Caco-2 (cell line): ENCODE results near the gene RBM22. TPM values are rescaled to one million over a fixed set of nuclear protein-coding genes. Genes with fewer than 3 reads are reported as not detected.

Source experiments
- BruUV-seq: library from RNA; stranded (reverse); fragments of 400-500 nt; replicated peaks from 2 replicates; lab custom pipeline; 2021; lab: Mats Ljungman, UMichigan
- CTCF ChIA-PET: fragments of 300-600 bp; sonication (Branson Sonifier 250); formaldehyde crosslinking; loops from one replicate; lab custom pipeline; 2022; ENCODE audit warnings: antibody characterized with exemption; lab: Charles Lee
- POLR2A ChIA-PET: fragments of 300-600 bp; sonication (Branson Sonifier 250); formaldehyde crosslinking; loops from one replicate; lab custom pipeline; 2022; ENCODE audit warnings: antibody characterized with exemption; lab: Charles Lee
- DNase-seq, 2 experiments: peaks; one replicate each; pipeline versions ENCODE4 v3.0.0 to v3.0.0-alpha.2; 2020 to 2022
- H3K27me3 ChIP-seq: replicated peaks from 2 replicates; pipeline ENCODE4 v1.6.0; 2011; ENCODE audit warnings: low read length; ENCODE audit not compliant: control insufficient read depth, insufficient read depth
- H3K36me3 ChIP-seq: 2 replicates; pipeline ENCODE4 v1.5.1; 2011; ENCODE audit warnings: low read length; ENCODE audit not compliant: control insufficient read depth, insufficient read depth
- H3K4me1 ChIP-seq: fragments of 250-450 bp; sonication (Bioruptor Pico); 2 replicates; pipeline ENCODE4 v1.5.1; 2020; ENCODE audit warnings: mild to moderate bottlenecking
- H3K4me3 ChIP-seq: 2 replicates; pipeline ENCODE4 v1.5.1; 2011; ENCODE audit warnings: low read depth, mild to moderate bottlenecking, control low read depth, low read length
- H3K9me3 ChIP-seq: fragments of 250-450 bp; sonication (Bioruptor Pico); 2 replicates; pipeline ENCODE4 v1.5.1; 2020; ENCODE audit warnings: mild to moderate bottlenecking, moderate library complexity
- H3K27ac Mint-ChIP-seq: one replicate; pipeline ENCODE4 v1.8.0; 2022; ENCODE audit warnings: mixed read lengths; ENCODE audit not compliant: unreplicated experiment
- H3K27me3 Mint-ChIP-seq: one replicate; pipeline ENCODE4 v1.8.0; 2022; ENCODE audit warnings: mixed read lengths; ENCODE audit not compliant: insufficient read depth, unreplicated experiment
- H3K36me3 Mint-ChIP-seq: one replicate; pipeline ENCODE4 v1.8.0; 2022; ENCODE audit warnings: mild to moderate bottlenecking, mixed read lengths; ENCODE audit not compliant: insufficient read depth, unreplicated experiment
- H3K4me1 Mint-ChIP-seq: one replicate; pipeline ENCODE4 v1.8.0; 2022; ENCODE audit warnings: low read depth, mixed read lengths; ENCODE audit not compliant: unreplicated experiment
- H3K4me3 Mint-ChIP-seq: one replicate; pipeline ENCODE4 v1.8.0; 2022; ENCODE audit warnings: mild to moderate bottlenecking, moderate library complexity, mixed read lengths; ENCODE audit not compliant: unreplicated experiment
- H3K9me3 Mint-ChIP-seq: one replicate; pipeline ENCODE4 v1.8.0; 2022; ENCODE audit warnings: mixed read lengths; ENCODE audit not compliant: unreplicated experiment
- intact Hi-C: fragments of 100-400 bp; cut with micrococcal nuclease; formaldehyde crosslinking; loops from one replicate; pipeline ENCODE4 v1.10.0; 2022; ENCODE audit not compliant: unreplicated experiment
- total RNA-seq: library from RNA; stranded (reverse); gene quantifications from 2 replicates; pipeline ENCODE4 v1.2.3, GENCODE V29; 2022
- TF ChIP-seq, protein P1 (sequence below), 2 experiments: fragments of 200-600 bp in 1 of 2; IDR thresholded peaks; 1 replicate in 1 of 2; 2 replicates in 1 of 2; pipeline versions ENCODE4 v1.5.1 to v1.8.0; 2011 to 2022; ENCODE audit warnings: antibody characterized with exemption in 1 of 2, control low read depth in 1 of 2, inconsistent platforms in 1 of 2, low read depth in 1 of 2, low read length in 1 of 2, mild to moderate bottlenecking in 1 of 2, moderate library complexity in 1 of 2; ENCODE audit not compliant: insufficient read depth in 1 of 2, severe bottlenecking in 1 of 2, unreplicated experiment in 1 of 2

RBM22 gene
- total RNA-seq, 1 experiment from 2014 or later = 55.3 TPM

GRCh38 chr5:150731669-150732242, 30.9 kb upstream of the RBM22 start:
- no peak overlapping the region for H3K27ac Mint-ChIP-seq
- no peaks in the 10 kb centered on the region for H3K4me1 ChIP-seq
- peaks cover 1% of the 10 kb centered on the region for H3K36me3 ChIP-seq
- BruUV-seq = no TSS peak
- no peaks in the 10 kb centered on the region for H3K27me3 ChIP-seq
- no peak overlapping the region for H3K4me3 ChIP-seq
- no peaks in the 10 kb centered on the region for H3K9me3 ChIP-seq
- H3K9me3 Mint-ChIP-seq = no peaks in the 10 kb centered on the region
- TF ChIP-seq, protein P1, sequence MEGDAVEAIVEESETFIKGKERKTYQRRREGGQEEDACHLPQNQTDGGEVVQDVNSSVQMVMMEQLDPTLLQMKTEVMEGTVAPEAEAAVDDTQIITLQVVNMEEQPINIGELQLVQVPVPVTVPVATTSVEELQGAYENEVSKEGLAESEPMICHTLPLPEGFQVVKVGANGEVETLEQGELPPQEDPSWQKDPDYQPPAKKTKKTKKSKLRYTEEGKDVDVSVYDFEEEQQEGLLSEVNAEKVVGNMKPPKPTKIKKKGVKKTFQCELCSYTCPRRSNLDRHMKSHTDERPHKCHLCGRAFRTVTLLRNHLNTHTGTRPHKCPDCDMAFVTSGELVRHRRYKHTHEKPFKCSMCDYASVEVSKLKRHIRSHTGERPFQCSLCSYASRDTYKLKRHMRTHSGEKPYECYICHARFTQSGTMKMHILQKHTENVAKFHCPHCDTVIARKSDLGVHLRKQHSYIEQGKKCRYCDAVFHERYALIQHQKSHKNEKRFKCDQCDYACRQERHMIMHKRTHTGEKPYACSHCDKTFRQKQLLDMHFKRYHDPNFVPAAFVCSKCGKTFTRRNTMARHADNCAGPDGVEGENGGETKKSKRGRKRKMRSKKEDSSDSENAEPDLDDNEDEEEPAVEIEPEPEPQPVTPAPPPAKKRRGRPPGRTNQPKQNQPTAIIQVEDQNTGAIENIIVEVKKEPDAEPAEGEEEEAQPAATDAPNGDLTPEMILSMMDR (IDR thresholded peaks at IDR 0.05; ENCODE audit: insufficient read depth in 1 of 2, low read depth in 1 of 2, low read length in 1 of 2, severe bottlenecking in 1 of 2, unreplicated experiment in 1 of 2) = no peak
- no peak for DNase-seq
- CTCF ChIA-PET = no interaction called here
- H3K36me3 Mint-ChIP-seq = peaks cover 68% of the 10 kb centered on the region
- peaks cover 2% of the 10 kb centered on the region for H3K4me1 Mint-ChIP-seq
- no peak overlapping the region for H3K4me3 Mint-ChIP-seq
- intact Hi-C loops = no loop called here
- no peaks in the 10 kb centered on the region for H3K27me3 Mint-ChIP-seq
- POLR2A ChIA-PET = interaction anchor here (0.8 kb wide), 1 partner anchor 31 kb away, joined by 3 read pairs; the partner anchor contains the start of gene RBM22

GRCh38 chr5:150729859-150730258, 29.0 kb upstream of the RBM22 start:
- no peaks in the 10 kb centered on the region for H3K27me3 ChIP-seq
- intact Hi-C loops = no loop called here
- ChIA-PET POLR2A (no interaction called here), CTCF (no interaction called here)
- H3K27me3 Mint-ChIP-seq = no peaks in the 10 kb centered on the region
- TF ChIP-seq, protein P1 (IDR thresholded peaks at IDR 0.05; ENCODE audit: insufficient read depth in 1 of 2, low read depth in 1 of 2, low read length in 1 of 2, severe bottlenecking in 1 of 2, unreplicated experiment in 1 of 2) = no peak
- H3K4me3 ChIP-seq = no peak overlapping the region
- H3K36me3 Mint-ChIP-seq = peaks cover 54% of the 10 kb centered on the region
- peaks cover 1% of the 10 kb centered on the region for H3K36me3 ChIP-seq
- no peaks in the 10 kb centered on the region for H3K4me1 Mint-ChIP-seq
- no peaks in the 10 kb centered on the region for H3K4me1 ChIP-seq
- DNase-seq = no peak
- no TSS peak for BruUV-seq
- H3K9me3 ChIP-seq = no peaks in the 10 kb centered on the region
- H3K27ac Mint-ChIP-seq = no peak overlapping the region
- no peaks in the 10 kb centered on the region for H3K9me3 Mint-ChIP-seq
- H3K4me3 Mint-ChIP-seq = no peak overlapping the region

DNA sequence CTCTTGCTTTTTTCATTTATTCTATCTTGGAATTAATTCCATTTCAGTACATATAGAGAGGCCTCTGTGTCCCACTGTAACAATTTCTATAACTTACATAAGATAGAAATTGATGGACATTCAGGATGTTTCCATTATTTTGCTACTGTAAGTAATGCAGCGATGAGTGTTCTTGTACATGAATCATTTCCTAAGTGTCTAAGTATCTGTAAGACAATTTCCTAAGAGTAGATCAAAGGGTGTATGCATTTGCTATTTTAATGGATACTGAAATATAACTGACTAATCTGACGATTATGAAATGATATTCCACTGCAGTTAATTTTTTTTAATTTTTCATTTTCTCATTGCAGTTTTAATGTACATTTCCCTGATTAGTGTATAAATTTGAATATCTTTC, 23.0 kb upstream of the RBM22 start:
- no peak overlapping the region for H3K4me3 Mint-ChIP-seq
- DNase-seq = no peak
- Histone ChIP-seq H3K27me3 (no peaks in the 10 kb centered on the region), H3K36me3 (peaks cover 3% of the 10 kb centered on the region; the same call in 1 of the 2 replicates), H3K4me3 (no peak overlapping the region), H3K4me1 (no peaks in the 10 kb centered on the region), H3K9me3 (no peaks in the 10 kb centered on the region)
- H3K27ac Mint-ChIP-seq = no peak overlapping the region
- TF ChIP-seq, protein P1 (IDR thresholded peaks at IDR 0.05; ENCODE audit: insufficient read depth in 1 of 2, low read depth in 1 of 2, low read length in 1 of 2, severe bottlenecking in 1 of 2, unreplicated experiment in 1 of 2) = no peak
- no peaks in the 10 kb centered on the region for H3K27me3 Mint-ChIP-seq
- BruUV-seq = no TSS peak
- no peaks in the 10 kb centered on the region for H3K4me1 Mint-ChIP-seq
- H3K36me3 Mint-ChIP-seq = peaks cover 55% of the 10 kb centered on the region
- H3K9me3 Mint-ChIP-seq = no peaks in the 10 kb centered on the region
- intact Hi-C loops = no loop called here
- POLR2A ChIA-PET = no interaction called here
- CTCF ChIA-PET = no interaction called here
